ENCODE measurements around the gene LCN1.

DNA sequence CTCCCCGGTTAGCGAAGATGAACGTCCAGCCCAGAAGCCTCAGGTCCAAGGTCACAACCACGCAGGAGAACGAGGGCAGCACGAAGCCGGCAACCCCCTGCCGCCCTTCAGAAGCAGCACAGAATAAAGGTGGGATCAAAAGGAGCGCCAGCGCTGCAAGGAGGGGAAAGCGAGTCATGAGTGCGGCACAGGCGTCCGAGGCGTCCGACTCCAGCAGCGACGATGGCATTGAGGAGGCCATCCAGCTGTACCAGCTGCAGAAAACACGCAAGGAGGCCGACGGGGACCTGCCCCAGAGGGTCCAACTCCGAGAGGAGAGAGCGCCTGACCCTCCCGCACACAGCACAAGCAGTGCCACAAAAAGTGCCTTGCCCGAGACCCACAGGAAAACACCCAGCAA, 35.9 kb upstream of the LCN1 start:
- TF ChIP-seq, protein P1, sequence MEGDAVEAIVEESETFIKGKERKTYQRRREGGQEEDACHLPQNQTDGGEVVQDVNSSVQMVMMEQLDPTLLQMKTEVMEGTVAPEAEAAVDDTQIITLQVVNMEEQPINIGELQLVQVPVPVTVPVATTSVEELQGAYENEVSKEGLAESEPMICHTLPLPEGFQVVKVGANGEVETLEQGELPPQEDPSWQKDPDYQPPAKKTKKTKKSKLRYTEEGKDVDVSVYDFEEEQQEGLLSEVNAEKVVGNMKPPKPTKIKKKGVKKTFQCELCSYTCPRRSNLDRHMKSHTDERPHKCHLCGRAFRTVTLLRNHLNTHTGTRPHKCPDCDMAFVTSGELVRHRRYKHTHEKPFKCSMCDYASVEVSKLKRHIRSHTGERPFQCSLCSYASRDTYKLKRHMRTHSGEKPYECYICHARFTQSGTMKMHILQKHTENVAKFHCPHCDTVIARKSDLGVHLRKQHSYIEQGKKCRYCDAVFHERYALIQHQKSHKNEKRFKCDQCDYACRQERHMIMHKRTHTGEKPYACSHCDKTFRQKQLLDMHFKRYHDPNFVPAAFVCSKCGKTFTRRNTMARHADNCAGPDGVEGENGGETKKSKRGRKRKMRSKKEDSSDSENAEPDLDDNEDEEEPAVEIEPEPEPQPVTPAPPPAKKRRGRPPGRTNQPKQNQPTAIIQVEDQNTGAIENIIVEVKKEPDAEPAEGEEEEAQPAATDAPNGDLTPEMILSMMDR (IDR thresholded peaks at IDR 0.05) = no peak
- TF ChIP-seq POLR2AphosphoS5 (IDR thresholded peaks at IDR 0.05) = no peak
